GM12864 (cell line): ENCODE data around the gene CD7.

Source experiments
- DNase-seq: peaks from one replicate; pipeline ENCODE4 v3.0.0-alpha.2; 2011; ENCODE audit warnings: low read depth
- H3K4me3 ChIP-seq: 2 replicates; pipeline ENCODE4 v1.5.1; 2011; ENCODE audit warnings: mild to moderate bottlenecking, low read depth, low read length, control low read depth
- TF ChIP-seq, protein P1 (sequence below): IDR thresholded peaks from 2 replicates; pipeline ENCODE4 v1.5.1; 2011; ENCODE audit warnings: low read depth, mild to moderate bottlenecking, moderate library complexity, low read length, control low read depth, inconsistent platforms; ENCODE audit errors: missing control alignments

The CD7 gene

DNA sequence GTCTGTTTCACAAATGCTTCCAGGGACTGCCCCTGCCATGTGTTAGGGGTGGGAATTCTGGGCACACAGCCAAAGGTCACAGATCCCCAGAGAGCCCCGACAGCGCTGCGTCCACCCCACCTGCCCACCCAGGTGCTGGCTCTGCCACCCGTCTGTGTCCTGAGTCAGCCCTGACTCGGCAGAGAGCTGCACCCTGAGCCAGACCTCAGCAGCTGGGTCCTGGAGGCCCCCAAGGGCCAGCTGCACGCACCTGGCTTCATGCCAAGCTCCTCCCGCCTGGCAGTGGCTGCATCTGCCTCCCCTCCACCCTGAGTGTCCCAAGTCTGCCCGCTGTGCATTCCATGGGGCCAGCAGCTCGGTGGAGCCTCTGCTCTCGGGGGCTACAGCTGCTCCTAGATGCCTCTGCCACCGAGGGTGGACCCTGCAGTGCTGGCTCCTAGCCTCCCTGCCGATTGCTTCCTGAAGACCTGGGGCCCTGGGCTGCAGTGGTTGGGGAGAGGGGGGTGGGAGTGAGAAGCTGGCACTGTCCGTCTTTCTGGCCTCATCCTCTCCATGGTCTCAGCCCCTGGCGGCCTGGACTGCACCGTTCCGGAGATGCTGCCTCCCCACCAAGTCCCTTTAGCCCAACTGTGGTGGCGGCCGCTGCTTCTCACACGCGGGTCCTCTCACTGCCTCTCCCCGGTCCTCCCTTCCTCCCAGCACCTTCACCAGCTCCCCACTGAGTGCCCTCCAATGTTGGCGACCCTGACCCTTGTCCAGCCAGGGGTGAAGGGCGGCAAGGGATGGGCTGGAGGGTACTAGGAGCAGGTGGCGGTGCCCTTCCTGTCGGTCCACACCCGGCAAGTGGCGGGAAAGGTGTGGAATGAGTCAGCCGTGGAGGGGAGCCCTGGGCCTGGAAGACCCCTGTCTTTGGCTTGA is 13.2 kb upstream of the CD7 start:
- DNase-seq = no peak
- no peak overlapping the region for H3K4me3 ChIP-seq
- TF ChIP-seq, protein P1, sequence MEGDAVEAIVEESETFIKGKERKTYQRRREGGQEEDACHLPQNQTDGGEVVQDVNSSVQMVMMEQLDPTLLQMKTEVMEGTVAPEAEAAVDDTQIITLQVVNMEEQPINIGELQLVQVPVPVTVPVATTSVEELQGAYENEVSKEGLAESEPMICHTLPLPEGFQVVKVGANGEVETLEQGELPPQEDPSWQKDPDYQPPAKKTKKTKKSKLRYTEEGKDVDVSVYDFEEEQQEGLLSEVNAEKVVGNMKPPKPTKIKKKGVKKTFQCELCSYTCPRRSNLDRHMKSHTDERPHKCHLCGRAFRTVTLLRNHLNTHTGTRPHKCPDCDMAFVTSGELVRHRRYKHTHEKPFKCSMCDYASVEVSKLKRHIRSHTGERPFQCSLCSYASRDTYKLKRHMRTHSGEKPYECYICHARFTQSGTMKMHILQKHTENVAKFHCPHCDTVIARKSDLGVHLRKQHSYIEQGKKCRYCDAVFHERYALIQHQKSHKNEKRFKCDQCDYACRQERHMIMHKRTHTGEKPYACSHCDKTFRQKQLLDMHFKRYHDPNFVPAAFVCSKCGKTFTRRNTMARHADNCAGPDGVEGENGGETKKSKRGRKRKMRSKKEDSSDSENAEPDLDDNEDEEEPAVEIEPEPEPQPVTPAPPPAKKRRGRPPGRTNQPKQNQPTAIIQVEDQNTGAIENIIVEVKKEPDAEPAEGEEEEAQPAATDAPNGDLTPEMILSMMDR = no peak

DNA sequence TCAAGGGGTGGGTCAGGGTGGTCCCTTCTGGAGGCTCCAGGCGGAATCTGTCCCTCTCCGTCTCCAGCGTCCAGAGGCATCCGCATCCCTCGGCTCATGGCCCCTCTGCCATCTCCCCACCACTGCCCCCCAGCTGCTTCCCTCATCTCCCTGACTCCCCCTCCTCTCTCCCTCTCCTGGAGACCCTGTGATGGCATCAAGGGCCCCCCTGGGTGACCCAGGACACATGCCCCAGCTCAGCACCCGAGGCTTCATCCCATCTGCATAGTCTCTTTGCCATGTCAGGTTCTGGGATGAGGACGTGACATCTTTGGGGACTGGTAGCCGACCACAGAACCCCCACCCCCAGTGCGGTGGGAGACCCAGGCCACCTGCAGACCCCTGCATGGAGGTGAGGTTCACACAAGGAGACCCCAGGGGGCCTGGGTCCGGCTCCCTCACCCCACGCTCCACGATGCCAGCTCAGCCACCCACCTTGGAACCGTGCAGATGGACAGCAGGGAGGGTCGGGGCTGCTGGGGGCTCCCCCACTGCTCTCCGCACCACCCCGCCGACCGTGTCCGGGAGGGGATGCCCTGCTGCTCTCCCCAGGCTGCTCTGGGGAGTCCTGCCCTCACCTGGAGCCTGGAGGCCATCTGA is 12.4 kb upstream of the CD7 start:
- DNase-seq = no peak
- no peak overlapping the region for H3K4me3 ChIP-seq
- TF ChIP-seq, protein P1 = no peak

DNA sequence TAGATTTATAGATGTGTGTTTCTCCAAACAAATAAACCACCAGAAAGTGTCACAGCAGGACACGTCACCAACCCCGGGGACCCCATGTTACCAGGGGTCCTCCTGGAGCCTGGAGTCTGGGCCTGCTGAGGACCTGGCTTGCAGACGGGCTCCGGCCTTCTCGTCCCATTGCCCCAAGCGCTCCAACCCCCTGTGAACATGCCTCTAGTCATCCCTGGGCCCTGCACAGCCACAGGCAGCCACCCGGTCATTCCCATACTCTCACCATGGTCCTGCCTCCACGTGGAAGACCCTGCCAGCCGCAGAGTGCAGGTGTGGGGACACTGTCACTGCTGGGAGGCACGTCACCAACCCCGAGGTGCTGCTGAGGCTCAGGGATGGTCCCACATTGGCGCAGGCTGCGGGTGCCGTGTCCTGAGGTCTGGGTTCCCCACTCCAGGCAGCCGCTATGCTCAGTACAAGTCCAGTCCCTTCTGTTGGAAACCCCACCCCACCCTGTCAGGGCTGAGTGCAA is 11.6 kb upstream of the CD7 start:
- TF ChIP-seq, protein P1 = no peak
- H3K4me3 ChIP-seq = no peak overlapping the region
- no peak for DNase-seq

DNA sequence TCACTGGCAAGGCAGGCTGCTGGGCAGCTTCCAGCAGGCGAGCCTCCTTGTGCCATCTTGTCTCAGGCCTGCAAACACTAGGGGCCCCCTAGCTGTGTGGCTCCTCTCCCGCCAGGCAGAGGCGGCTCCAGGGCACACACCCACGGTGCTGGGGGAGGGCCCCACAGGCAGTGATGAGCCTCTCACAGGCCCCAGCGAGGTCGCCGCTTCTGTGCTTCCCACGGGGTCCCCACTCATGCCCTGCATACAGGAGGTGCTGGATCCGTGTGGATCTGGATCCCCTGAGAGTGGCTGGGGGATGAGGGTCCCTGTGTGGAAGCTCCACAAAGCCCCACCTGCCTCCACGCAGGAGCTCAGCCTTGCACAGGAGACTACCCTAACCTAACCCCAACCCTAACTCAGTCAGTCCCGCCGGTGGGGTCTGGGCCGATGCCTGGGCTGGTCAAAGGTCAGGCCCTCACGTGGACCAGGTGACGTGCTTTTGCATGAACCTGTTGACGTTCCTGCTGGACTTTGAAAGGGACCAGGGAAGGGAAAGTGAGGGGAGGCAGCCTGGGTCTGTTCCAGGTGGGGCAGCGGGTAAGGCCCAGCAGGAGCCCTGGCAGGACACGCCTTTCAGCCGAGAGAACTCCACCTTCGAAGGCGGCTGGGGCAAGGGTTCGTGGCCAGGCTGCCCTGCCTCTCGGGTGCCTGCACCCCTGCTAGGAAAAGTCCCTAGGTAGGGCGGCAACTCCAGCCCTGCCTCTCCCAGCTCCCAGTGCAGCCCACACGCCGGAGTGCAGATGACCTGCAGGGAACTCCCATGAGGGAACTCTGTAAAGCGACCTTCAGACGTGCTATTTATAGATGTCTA is 11.0 kb upstream of the CD7 start:
- DNase-seq = no peak
- no peak overlapping the region for H3K4me3 ChIP-seq
- TF ChIP-seq, protein P1 = no peak

DNA sequence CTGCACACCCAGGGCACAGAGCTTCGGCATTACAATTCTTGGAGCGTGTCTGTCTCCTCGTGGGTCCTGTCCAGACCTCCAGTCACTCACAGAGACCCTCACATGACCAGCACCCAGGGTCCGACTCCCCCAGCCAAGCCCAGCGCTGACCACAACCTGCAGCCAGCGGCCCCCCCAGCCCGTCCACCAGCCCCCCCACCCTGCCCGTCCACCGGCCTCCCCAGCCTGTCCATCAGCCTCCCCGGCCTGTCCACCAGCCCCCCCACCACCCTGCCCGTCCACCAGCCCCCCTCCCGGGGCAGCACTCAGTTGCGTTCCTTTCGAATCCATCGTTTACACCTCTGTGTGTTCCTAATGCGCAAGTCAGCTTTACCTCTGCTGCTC is 10.3 kb upstream of the CD7 start:
- TF ChIP-seq, protein P1 = no peak
- no peak for DNase-seq
- no peak overlapping the region for H3K4me3 ChIP-seq

DNA sequence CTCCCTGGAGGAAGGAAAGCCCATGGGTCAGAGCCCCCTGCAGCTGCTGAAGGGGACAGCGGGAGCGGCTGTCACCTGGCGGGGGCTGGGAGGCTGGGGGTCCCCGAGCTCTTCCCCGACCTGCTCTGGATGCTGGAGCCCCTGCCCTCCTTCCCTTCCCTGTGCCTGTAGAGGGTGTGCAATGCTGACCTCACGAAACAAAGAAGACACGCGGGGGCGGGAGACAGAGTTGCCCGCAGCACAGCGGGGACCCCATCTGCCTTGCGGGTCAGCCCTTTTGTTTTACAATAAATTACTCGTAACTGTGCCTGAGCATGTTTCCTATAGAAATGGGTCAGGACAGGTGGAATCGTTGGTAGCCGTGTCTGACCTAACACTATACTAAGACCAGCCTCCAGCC is 9.9 kb upstream of the CD7 start:
- TF ChIP-seq, protein P1 = no peak
- H3K4me3 ChIP-seq = no peak overlapping the region
- DNase-seq = no peak
